Naive thymus-derived CD8-positive, alpha-beta T cell (primary cell): ENCODE results near the gene TBC1D22A. TPM values are rescaled to one million over a fixed set of nuclear protein-coding genes. Genes with fewer than 3 reads are reported as not detected.

Experiments
- ATAC-seq, 2 donors: fragments of 150-1000 bp; cut with Tn5 transposase in 1 of 2; sonication (Bioruptor Pico), chemical (Tn5 transposase) in 1 of 2; 1 replicate in 1 of 2; 2 replicates in 1 of 2; pipeline ENCODE4 v1.10.0; 2021; ENCODE audit warnings: mild to moderate bottlenecking in 2 of 2, moderate library complexity in 2 of 2
- POLR2A ChIA-PET: fragments of 350-600 bp; sonication (Branson Sonifier 250); formaldehyde crosslinking; loops from one replicate; lab custom pipeline; 2021; ENCODE audit warnings: antibody characterized with exemption; lab: Charles Lee
- DNase-seq, 10 donors: peaks; one replicate each; pipeline versions ENCODE4 v3.0.0 to v3.0.0-alpha.2; 2020 to 2022
- H3K27ac Mint-ChIP-seq, 10 donors: one replicate each; pipeline ENCODE4 v1.8.0; 2020 to 2022; ENCODE audit warnings: mild to moderate bottlenecking in 10 of 10, mixed read lengths in 10 of 10, moderate library complexity in 4 of 10, inconsistent platforms in 1 of 10
- H3K27me3 Mint-ChIP-seq, 5 donors: one replicate each; pipeline ENCODE4 v1.8.0; 2021 to 2022; ENCODE audit warnings: mixed read lengths in 5 of 5
- H3K36me3 Mint-ChIP-seq, 3 donors: one replicate each; pipeline ENCODE4 v1.8.0; 2020 to 2022; ENCODE audit warnings: mixed read lengths in 3 of 3, mild to moderate bottlenecking in 2 of 3, inconsistent platforms in 1 of 3
- H3K4me1 Mint-ChIP-seq, 4 donors: one replicate each; pipeline ENCODE4 v1.8.0; 2021 to 2022; ENCODE audit warnings: mixed read lengths in 4 of 4
- H3K4me3 Mint-ChIP-seq, 10 donors: one replicate each; pipeline ENCODE4 v1.8.0; 2020 to 2022; ENCODE audit warnings: mild to moderate bottlenecking in 10 of 10, mixed read lengths in 10 of 10, moderate library complexity in 6 of 10, inconsistent platforms in 1 of 10
- H3K9me3 Mint-ChIP-seq, 9 donors: one replicate each; pipeline ENCODE4 v1.8.0; 2020 to 2022; ENCODE audit warnings: mixed read lengths in 9 of 9, mild to moderate bottlenecking in 3 of 9, inconsistent platforms in 1 of 9, moderate library complexity in 1 of 9
- polyA plus RNA-seq, 3 donors: library from polyadenylated mRNA; unstranded; fragments of 300-500 nt; fragmentation: Illumina TruSeq; gene quantifications; one replicate each; pipeline ENCODE4 v1.2.3, GENCODE V29; 2021
- total RNA-seq, 8 experiments: library from RNA in 2 of 8; stranded (reverse) in 2 of 8; gene quantifications; one replicate each; pipeline ENCODE4 v1.2.3 and lab custom pipeline; 2021 to 2026

TBC1D22A gene
- total and polyA plus RNA-seq, 5 experiments from 2014 or later: 23.0 to 57.2 (median 24.6) TPM

DNA sequence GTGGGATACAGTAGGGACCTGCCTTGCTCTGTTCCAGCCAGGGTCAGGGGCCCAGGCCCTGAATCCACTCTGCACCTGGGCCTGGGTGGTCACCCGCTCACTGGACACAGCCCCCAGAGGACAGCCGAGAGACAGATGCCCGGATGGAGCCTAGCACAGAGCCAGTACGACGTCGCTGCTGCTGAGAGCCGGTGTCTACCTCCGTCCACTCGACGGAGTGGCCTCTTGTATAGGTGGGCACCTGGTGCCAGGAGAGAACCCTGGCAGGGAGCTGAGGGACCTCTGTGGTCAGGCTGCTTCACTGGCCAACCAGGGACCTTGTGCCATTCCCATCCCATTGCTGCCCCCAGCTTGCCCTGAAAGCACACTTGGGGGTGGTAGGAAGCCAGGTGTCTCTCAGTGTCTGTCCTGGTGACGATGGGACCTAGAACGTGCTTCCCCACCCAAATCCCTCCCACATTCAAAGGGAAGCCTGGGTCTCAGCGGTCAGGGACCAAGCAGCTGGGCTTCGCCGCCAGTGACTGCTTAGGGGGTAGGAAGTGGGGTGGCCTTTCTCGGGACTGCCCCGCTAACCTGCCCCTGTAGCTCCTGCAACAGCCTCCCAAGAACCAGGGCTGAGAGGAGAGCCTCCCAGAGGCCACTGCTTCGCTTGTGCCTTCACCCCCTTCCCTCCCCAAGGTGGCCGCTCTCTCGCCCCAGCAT is 14.1 kb upstream of the TBC1D22A start:
- Mint-ChIP-seq H3K4me1 (peaks cover 17 to 32% (median 27%) of the 10 kb centered on the region in 4 donors), H3K9me3 (no peaks in the 10 kb centered on the region), H3K27ac (peak overlapping the region; percentile 92 to 99 (median 96)), H3K27me3 (peaks cover 0 to 2% (median 0%) of the 10 kb centered on the region in 5 donors), H3K4me3 (peak overlapping the region in 7 of 10 donors; percentile 80 to 90 (median 84)), H3K36me3 (no peaks in the 10 kb centered on the region)
- ATAC-seq: no peak
- no peak for DNase-seq
- POLR2A ChIA-PET: interaction anchor here (0.7 to 6.0 kb wide), 10 partner anchors 8 to 55 kb away, joined by 3 to 151 read pairs (median 7); partner anchors contain the start of genes CERK and TBC1D22A

DNA sequence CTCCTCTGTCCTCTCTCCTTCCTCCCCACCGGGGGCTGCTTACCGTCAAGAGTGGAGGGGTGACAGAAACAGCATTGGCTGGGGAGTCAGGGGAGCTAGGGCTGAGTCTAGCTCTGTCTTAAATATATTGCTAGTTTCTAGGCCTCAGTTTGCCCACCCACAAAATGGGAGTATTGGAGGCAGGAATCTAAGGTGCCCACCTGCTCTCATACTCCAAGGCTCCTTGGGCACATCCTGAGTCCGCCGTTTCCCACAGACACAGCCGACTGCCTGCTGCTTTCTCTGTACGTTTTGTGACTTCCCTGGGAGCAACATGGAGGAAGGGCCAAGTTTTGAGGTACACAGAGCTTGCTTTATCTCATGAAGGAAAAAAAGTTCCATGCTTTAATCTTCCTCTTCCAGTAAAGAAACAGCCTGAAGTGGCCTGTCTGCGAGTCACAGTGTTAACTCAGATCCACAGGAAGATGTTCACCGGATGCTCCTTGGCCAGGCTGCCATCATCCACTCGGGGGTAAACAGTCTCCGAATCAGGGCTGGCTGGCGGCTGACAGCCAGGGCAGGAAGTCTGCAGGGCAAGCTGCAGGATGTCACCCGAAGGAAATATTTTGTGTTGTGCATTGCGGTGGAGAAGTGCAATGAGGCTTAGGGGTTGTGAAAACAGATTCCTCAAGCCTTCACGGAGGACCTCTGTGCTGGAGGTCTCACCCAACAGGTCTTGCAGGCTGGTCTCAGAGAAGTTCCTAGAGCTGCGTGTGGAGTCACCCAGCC is 13.4 kb upstream of the TBC1D22A start:
- DNase-seq: peak; percentile 28 to 85 (median 65)
- Mint-ChIP-seq H3K9me3 (no peaks in the 10 kb centered on the region), H3K27ac (peak overlapping the region; percentile 92 to 99 (median 96)), H3K4me1 (peaks cover 17 to 35% (median 30%) of the 10 kb centered on the region in 4 donors), H3K27me3 (peaks cover 0 to 2% (median 0%) of the 10 kb centered on the region in 5 donors), H3K36me3 (no peaks in the 10 kb centered on the region), H3K4me3 (peak overlapping the region; percentile 64 to 90 (median 82))
- peak; percentile 96 to 98 for ATAC-seq
- POLR2A ChIA-PET: interaction anchor here (0.7 to 6.0 kb wide), 13 partner anchors 8 to 54 kb away, joined by 3 to 151 read pairs (median 6); partner anchors contain the start of genes CERK and TBC1D22A

DNA sequence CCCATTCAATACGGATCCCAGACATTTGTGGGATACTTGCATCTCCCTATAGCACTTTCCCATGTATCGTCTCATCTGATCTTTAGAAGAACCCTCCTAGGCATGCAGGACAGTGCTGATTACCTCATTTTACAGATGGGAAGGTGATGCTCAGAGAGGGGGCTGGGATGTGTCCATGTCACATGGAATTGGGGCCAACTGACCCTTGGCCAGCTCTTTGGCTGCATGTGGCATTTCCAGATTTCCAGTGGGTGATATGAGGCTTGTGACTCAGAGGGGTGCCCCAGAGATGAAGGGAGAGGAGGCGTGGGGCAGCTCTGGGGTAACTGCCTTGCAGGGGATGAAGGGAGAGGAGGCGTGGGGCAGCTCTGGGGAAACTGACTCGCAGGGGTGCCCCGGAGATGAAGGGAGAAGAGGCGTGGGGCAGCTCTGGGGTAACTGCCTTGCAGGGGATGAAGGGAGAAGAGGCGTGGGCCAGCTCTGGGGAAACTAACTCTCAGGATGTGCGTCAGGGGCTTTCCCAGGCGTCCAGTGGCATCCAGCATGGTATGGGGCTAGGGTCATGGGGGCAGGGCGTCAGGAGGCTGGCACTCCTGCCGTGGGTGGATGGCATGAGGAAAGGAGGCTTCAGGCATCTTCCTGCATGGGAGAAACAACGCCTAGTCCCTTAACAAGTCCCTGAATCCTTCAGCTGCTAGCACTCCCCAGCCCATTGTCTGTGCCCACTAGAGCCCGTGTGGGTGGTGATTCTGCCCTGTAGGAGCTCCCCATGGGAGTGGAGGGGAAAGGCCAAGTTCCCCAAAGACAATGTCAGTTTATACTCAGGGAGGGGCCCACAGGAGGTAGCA is 12.5 kb upstream of the TBC1D22A start:
- ATAC-seq: no peak
- no peak for DNase-seq
- Mint-ChIP-seq H3K9me3 (no peaks in the 10 kb centered on the region), H3K4me3 (peak overlapping the region; percentile 64 to 90 (median 82)), H3K4me1 (peaks cover 17 to 42% (median 30%) of the 10 kb centered on the region in 4 donors), H3K36me3 (no peaks in the 10 kb centered on the region), H3K27ac (peak overlapping the region; percentile 92 to 99 (median 96)), H3K27me3 (peaks cover 0 to 2% (median 0%) of the 10 kb centered on the region in 5 donors)
- POLR2A ChIA-PET: interaction anchor here (1.2 to 6.0 kb wide), 10 partner anchors 12 to 54 kb away, joined by 3 to 151 read pairs (median 7); partner anchors contain the start of genes CERK and TBC1D22A

DNA sequence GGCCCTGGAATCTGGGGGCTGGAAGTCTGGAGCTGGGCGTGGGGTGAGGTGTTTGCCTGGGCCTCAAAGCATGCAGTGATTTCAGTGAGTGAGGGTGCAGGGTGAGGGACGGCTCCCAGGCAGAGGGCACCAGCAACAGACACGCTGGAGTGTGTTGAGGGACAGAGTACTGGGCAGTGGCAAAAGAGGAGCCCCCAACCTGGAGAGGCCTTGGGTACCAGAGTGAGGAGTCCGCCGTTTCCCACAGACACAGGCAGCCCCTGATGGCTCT is 12.0 kb upstream of the TBC1D22A start:
- Mint-ChIP-seq H3K36me3 (no peaks in the 10 kb centered on the region), H3K27me3 (peaks cover 0 to 2% (median 0%) of the 10 kb centered on the region in 5 donors), H3K27ac (peak overlapping the region; percentile 85 to 99 (median 96)), H3K4me1 (peaks cover 17 to 44% (median 30%) of the 10 kb centered on the region in 4 donors), H3K4me3 (peak overlapping the region in 1 of 10 donors; percentile 80), H3K9me3 (no peaks in the 10 kb centered on the region)
- POLR2A ChIA-PET: interaction anchor here (1.6 to 6.0 kb wide), 5 partner anchors 12 to 53 kb away, joined by 6 to 151 read pairs (median 30); partner anchors contain the start of genes CERK and TBC1D22A
- DNase-seq (no peak), ATAC-seq (no peak)

DNA sequence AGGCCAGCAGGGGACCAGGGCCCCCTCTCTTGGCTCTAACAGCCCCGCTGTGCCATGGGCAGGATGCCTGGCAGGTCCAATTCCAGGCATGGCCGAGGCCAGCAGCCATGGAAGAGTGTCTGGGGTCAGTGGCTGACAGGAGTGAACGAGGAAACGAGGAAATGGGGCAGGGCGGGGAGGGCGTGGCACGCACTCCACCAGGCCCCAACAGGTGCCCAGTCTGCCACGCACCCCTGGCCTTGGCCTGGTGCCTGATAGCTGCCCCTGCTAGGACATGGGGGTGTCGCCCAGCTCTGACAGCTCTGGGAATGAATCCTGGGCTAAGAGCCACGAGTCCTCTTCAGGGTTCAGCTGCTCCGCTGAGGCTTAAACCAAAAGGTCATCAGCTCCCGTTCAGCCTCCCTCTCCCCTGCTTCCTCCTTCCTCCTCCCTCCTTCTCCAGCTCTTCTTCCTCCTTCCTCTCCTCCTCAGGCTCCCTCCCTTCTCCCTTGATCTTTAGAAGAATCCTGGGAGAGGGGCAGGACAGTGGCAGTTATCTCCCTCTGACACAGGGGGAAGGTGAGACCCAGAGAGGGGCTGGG is 11.5 kb upstream of the TBC1D22A start:
- no peaks in the 10 kb centered on the region for H3K9me3 Mint-ChIP-seq
- H3K4me3 Mint-ChIP-seq: peak overlapping the region in 2 of 10 donors; percentile 34 to 59
- DNase-seq: no peak
- ATAC-seq: no peak
- H3K27ac Mint-ChIP-seq: peak overlapping the region in 9 of 10 donors; percentile 58 to 99 (median 96)
- H3K27me3 Mint-ChIP-seq: peaks cover 0 to 2% (median 0%) of the 10 kb centered on the region in 5 donors
- peaks cover 17 to 44% (median 30%) of the 10 kb centered on the region in 4 donors for H3K4me1 Mint-ChIP-seq
- H3K36me3 Mint-ChIP-seq: no peaks in the 10 kb centered on the region
- POLR2A ChIA-PET: interaction anchor here (1.6 to 6.0 kb wide), 5 partner anchors 11 to 53 kb away, joined by 6 to 151 read pairs (median 30); partner anchors contain the start of genes CERK and TBC1D22A

- Mint-ChIP-seq H3K27ac (peak overlapping the region in 6 of 10 donors; percentile 6 to 99 (median 48)), H3K4me1 (peaks cover 21 to 49% (median 34%) of the 10 kb centered on the region in 4 donors), H3K9me3 (peaks cover 0 to 6% (median 3%) of the 10 kb centered on the region in 9 donors), H3K4me3 (no peak overlapping the region), H3K36me3 (peaks cover 0 to 4% (median 0%) of the 10 kb centered on the region in 3 donors), H3K27me3 (peaks cover 0 to 2% (median 0%) of the 10 kb centered on the region in 5 donors)
- DNase-seq (no peak), ATAC-seq (no peak)
- POLR2A ChIA-PET: interaction anchor here (4.6 to 6.0 kb wide), 2 partner anchors 10 to 14 kb away, joined by 134 to 151 read pairs; partner anchors contain the start of genes CERK and TBC1D22A
These were observed 10.0 kb upstream of the TBC1D22A start for GRCh38 chr22:46752286-46752987.

GRCh38 chr22:46752988-46753310 is 9.5 kb upstream of the TBC1D22A start:
- H3K4me1 Mint-ChIP-seq: peaks cover 21 to 45% (median 34%) of the 10 kb centered on the region in 4 donors
- ATAC-seq (no peak), DNase-seq (no peak)
- peaks cover 0 to 4% (median 0%) of the 10 kb centered on the region in 3 donors for H3K36me3 Mint-ChIP-seq
- POLR2A ChIA-PET: interaction anchor here (1.2 to 1.6 kb wide), 2 partner anchors 9 to 21 kb away, joined by 4 to 6 read pairs; partner anchors contain the start of gene TBC1D22A
- no peak overlapping the region for H3K27ac Mint-ChIP-seq
- H3K4me3 Mint-ChIP-seq: no peak overlapping the region
- peaks cover 0 to 6% (median 3%) of the 10 kb centered on the region in 9 donors for H3K9me3 Mint-ChIP-seq
- H3K27me3 Mint-ChIP-seq: peaks cover 0 to 2% (median 0%) of the 10 kb centered on the region in 5 donors

DNA sequence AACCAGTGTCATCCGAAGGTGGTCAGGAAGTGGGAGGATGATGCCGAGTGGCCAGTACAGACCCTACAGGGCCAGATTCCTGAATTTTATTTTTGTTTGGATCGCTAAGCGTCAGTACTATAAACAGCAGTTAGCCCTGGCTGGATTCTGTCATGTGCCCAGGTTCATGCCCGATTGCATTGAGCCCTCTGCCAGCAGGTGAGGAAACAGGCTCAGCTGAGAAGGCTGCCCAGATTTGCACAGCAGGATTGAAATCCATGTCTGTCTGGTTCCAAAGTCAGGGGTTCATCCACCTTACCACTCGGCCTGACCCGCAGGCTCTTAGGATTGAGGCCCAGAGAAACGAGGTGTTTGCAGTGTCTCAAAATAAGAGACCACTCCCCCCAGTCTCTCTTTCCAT is 9.1 kb upstream of the TBC1D22A start:
- H3K27me3 Mint-ChIP-seq: peaks cover 0 to 2% (median 0%) of the 10 kb centered on the region in 5 donors
- POLR2A ChIA-PET: interaction anchor here (1.2 to 1.6 kb wide), 2 partner anchors 9 to 20 kb away, joined by 4 to 6 read pairs; partner anchors contain the start of gene TBC1D22A
- peak overlapping the region in 2 of 10 donors; percentile 24 to 91 for H3K27ac Mint-ChIP-seq
- H3K9me3 Mint-ChIP-seq: peaks cover 0 to 6% (median 3%) of the 10 kb centered on the region in 9 donors
- peaks cover 0 to 4% (median 0%) of the 10 kb centered on the region in 3 donors for H3K36me3 Mint-ChIP-seq
- ATAC-seq (no peak), DNase-seq (no peak)
- H3K4me1 Mint-ChIP-seq: peaks cover 22 to 46% (median 36%) of the 10 kb centered on the region in 4 donors
- no peak overlapping the region for H3K4me3 Mint-ChIP-seq

DNA sequence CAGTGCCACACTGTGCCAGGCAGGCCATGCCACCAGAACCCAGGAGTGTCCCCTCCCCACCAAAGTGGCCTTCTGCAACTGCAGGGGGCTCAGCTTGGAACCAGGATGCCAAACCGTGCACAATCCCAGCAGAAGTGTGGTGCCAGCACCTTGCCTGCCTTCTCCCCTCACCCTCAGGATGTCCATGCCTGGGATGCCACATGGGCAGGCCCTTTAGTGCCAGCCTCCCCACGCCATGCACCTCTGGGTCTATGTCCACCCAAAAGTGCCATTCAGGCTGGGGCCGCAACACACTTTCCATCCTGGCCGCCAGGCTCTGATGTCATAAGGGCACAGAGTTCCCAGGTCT is 8.7 kb upstream of the TBC1D22A start:
- ATAC-seq: no peak
- Mint-ChIP-seq H3K27me3 (peaks cover 0 to 2% (median 0%) of the 10 kb centered on the region in 5 donors), H3K4me1 (peaks cover 25 to 49% (median 37%) of the 10 kb centered on the region in 4 donors), H3K27ac (peak overlapping the region in 2 of 10 donors; percentile 43 to 91), H3K9me3 (peaks cover 0 to 6% (median 3%) of the 10 kb centered on the region in 9 donors), H3K4me3 (no peak overlapping the region), H3K36me3 (peaks cover 0 to 4% (median 0%) of the 10 kb centered on the region in 3 donors)
- DNase-seq: no peak
- POLR2A ChIA-PET: interaction anchor here (1.0 to 1.6 kb wide), 3 partner anchors 8 to 20 kb away, joined by 4 to 6 read pairs (median 5); partner anchors contain the start of gene TBC1D22A

GRCh38 chr22:46754110-46754799 is 8.2 kb upstream of the TBC1D22A start:
- DNase-seq (no peak), ATAC-seq (no peak)
- Mint-ChIP-seq H3K27me3 (peaks cover 0 to 2% (median 0%) of the 10 kb centered on the region in 5 donors), H3K4me1 (peaks cover 23 to 46% (median 35%) of the 10 kb centered on the region in 4 donors), H3K4me3 (peak overlapping the region in 1 of 10 donors; percentile 55), H3K9me3 (peaks cover 0 to 6% (median 3%) of the 10 kb centered on the region in 9 donors), H3K27ac (peak overlapping the region in 4 of 10 donors; percentile 10 to 91 (median 62)), H3K36me3 (peaks cover 0 to 4% (median 0%) of the 10 kb centered on the region in 3 donors)
- POLR2A ChIA-PET: interaction anchor here (1.0 to 3.6 kb wide), 4 partner anchors 8 to 20 kb away, joined by 4 to 15 read pairs (median 6); partner anchors contain the start of gene TBC1D22A
